Neural cell (in vitro differentiated cells): ENCODE results near the gene C2CD3. TPM values are rescaled to one million over a fixed set of nuclear protein-coding genes. Genes with fewer than 3 reads are reported as not detected.

Experiments
- H2AFZ ChIP-seq: fragments of 200-600, 300-800 bp; sonication (generic), shearing (Covaris generic); 2 replicates; pipeline ENCODE4 v1.6.0; 2014; ENCODE audit warnings: low read depth, mild to moderate bottlenecking, antibody characterized with exemption, low read length, moderate library complexity
- H3F3A ChIP-seq: fragments of 200-600 bp; shearing (Covaris generic); 2 replicates; pipeline ENCODE4 v1.6.1; 2016; ENCODE audit warnings: mild to moderate bottlenecking, moderate library complexity, mixed read lengths, antibody characterized with exemption, low read length; ENCODE audit not compliant: insufficient read depth, poor library complexity, severe bottlenecking
- H3K27ac ChIP-seq: fragments of 200-600, 300-800 bp; sonication (generic), shearing (Covaris generic); 2 replicates; pipeline ENCODE4 v1.5.1; 2014; ENCODE audit warnings: mild to moderate bottlenecking, low read length, moderate library complexity
- H3K27me3 ChIP-seq: fragments of 300-800, 200-600 bp; sonication (generic), shearing (Covaris generic); 2 replicates; pipeline ENCODE4 v1.6.0; 2014; ENCODE audit warnings: mild to moderate bottlenecking, low read depth, low read length, moderate library complexity; ENCODE audit not compliant: insufficient read depth
- H3K36me3 ChIP-seq: fragments of 300-800, 200-600 bp; sonication (generic), shearing (Covaris generic); 2 replicates; pipeline ENCODE4 v1.5.1; 2014; ENCODE audit warnings: mild to moderate bottlenecking, antibody characterized with exemption, low read length, moderate library complexity; ENCODE audit not compliant: insufficient read depth
- H3K4me2 ChIP-seq: fragments of 300-800, 200-600 bp; sonication (generic), shearing (Covaris generic); 2 replicates; pipeline ENCODE4 v1.6.0; 2014; ENCODE audit warnings: mild to moderate bottlenecking, low read length
- H3K4me3 ChIP-seq: fragments of 300-800, 200-600 bp; sonication (generic), shearing (Covaris generic); 2 replicates; pipeline ENCODE4 v1.5.1; 2014; ENCODE audit warnings: mild to moderate bottlenecking, low read length, moderate library complexity
- H3K79me2 ChIP-seq: fragments of 200-600 bp; shearing (Covaris generic); replicated peaks from 2 replicates; pipeline ENCODE4 v1.6.0; 2014; ENCODE audit warnings: mild to moderate bottlenecking, low read length, moderate library complexity; ENCODE audit not compliant: insufficient read depth
- H3K9ac ChIP-seq: fragments of 300-800, 200-600 bp; sonication (generic), shearing (Covaris generic); 2 replicates; pipeline ENCODE4 v1.6.1; 2016; ENCODE audit warnings: mild to moderate bottlenecking, low read length, mixed read lengths
- H3K9me2 ChIP-seq: fragments of 200-600 bp; shearing (Covaris generic); 2 replicates; pipeline ENCODE4 v1.6.1; 2016; ENCODE audit warnings: mild to moderate bottlenecking, low read length, mixed read lengths; ENCODE audit not compliant: insufficient read depth
- H3K9me3 ChIP-seq: fragments of 200-600, 300-800 bp; sonication (generic), shearing (Covaris generic); 2 replicates; pipeline ENCODE4 v1.6.1; 2016; ENCODE audit warnings: mild to moderate bottlenecking, mixed run types, low read length, moderate library complexity, mixed read lengths
- H4K20me1 ChIP-seq: fragments of 200-600 bp; shearing (Covaris generic); 2 replicates; pipeline ENCODE4 v1.6.1; 2016; ENCODE audit warnings: mild to moderate bottlenecking, mixed run types; ENCODE audit not compliant: insufficient read depth
- CTCF ChIP-seq: fragments of 450-650 bp; IDR thresholded peaks from 2 replicates; pipeline ENCODE4 v1.5.1; 2014; ENCODE audit warnings: antibody characterized with exemption, mild to moderate bottlenecking, moderate library complexity; ENCODE audit not compliant: poor library complexity, severe bottlenecking
- EP300 ChIP-seq: fragments of 450-650 bp; conservative IDR thresholded peaks from 2 replicates; pipeline ENCODE4 v1.6.1; 2014; ENCODE audit warnings: antibody characterized with exemption, mild to moderate bottlenecking, moderate library complexity; ENCODE audit not compliant: poor library complexity, severe bottlenecking
- EZH2 ChIP-seq: fragments of 200-600, 300-800 bp; shearing (Covaris generic), sonication (generic); IDR thresholded peaks from 2 replicates; pipeline ENCODE4 v1.6.1; 2014; ENCODE audit warnings: antibody characterized with exemption, low read length, borderline replicate concordance, mild to moderate bottlenecking; ENCODE audit not compliant: insufficient read depth, poor library complexity, severe bottlenecking
- MXI1 ChIP-seq: fragments of 450-650 bp; conservative IDR thresholded peaks from 2 replicates; pipeline ENCODE4 v1.6.1; 2014; ENCODE audit warnings: antibody characterized with exemption, mild to moderate bottlenecking; ENCODE audit not compliant: poor library complexity, severe bottlenecking
- POLR2AphosphoS5 ChIP-seq: IDR thresholded peaks from 2 replicates; pipeline ENCODE4 v1.6.1; 2012
- RAD21 ChIP-seq: fragments of 450-650 bp; conservative IDR thresholded peaks from 2 replicates; pipeline ENCODE4 v1.6.1; 2014; ENCODE audit warnings: antibody characterized with exemption, mild to moderate bottlenecking, moderate library complexity
- REST ChIP-seq: IDR thresholded peaks from 2 replicates; pipeline ENCODE4 v1.6.1; 2012; ENCODE audit warnings: borderline replicate concordance
- SMC3 ChIP-seq: fragments of 450-650 bp; conservative IDR thresholded peaks from 2 replicates; pipeline ENCODE4 v1.6.1; 2014; ENCODE audit warnings: antibody characterized with exemption, mild to moderate bottlenecking, moderate library complexity; ENCODE audit not compliant: poor library complexity
- TAF1 ChIP-seq: IDR thresholded peaks from 2 replicates; pipeline ENCODE4 v1.6.1; 2012; ENCODE audit warnings: low read depth
- polyA plus RNA-seq: library from polyadenylated mRNA; depleted of rRNA; stranded (reverse); fragments of >200 nt; gene quantifications from 2 replicates; pipeline ENCODE4 v1.2.3, GENCODE V29; 2014

The C2CD3 gene
- polyA plus RNA-seq, 1 donor from 2014 or later, result 13.2 TPM

GRCh38 chr11:74159642-74160041 is 11.2 kb downstream of the C2CD3 start:
- Histone ChIP-seq H3F3A (no peaks in the 10 kb centered on the region), H3K79me2 (peaks cover 14% of the 10 kb centered on the region), H3K4me2 (no peak overlapping the region), H3K27me3 (no peaks in the 10 kb centered on the region), H3K9me2 (no peaks in the 10 kb centered on the region), H3K4me3 (no peak overlapping the region), H4K20me1 (no peaks in the 10 kb centered on the region), H3K9me3 (no peaks in the 10 kb centered on the region), H3K9ac (no peak overlapping the region), H3K27ac (no peak overlapping the region), H2AFZ (no peak overlapping the region), H3K36me3 (peaks cover 4% of the 10 kb centered on the region)
- TF ChIP-seq REST (no peak), POLR2AphosphoS5 (no peak), TAF1 (no peak), CTCF (no peak), EZH2 (no peak), RAD21 (no peak), MXI1 (no peak), SMC3 (no peak), EP300 (no peak)

- H3K9ac ChIP-seq, result no peak overlapping the region
- H2AFZ ChIP-seq, result no peak overlapping the region
- no peak overlapping the region for H3K4me2 ChIP-seq
- no peak overlapping the region for H3K27ac ChIP-seq
- H3F3A ChIP-seq, result no peaks in the 10 kb centered on the region
- H3K9me3 ChIP-seq, result no peaks in the 10 kb centered on the region
- H3K79me2 ChIP-seq, result peaks cover 20% of the 10 kb centered on the region
- no peak overlapping the region for H3K4me3 ChIP-seq
- no peaks in the 10 kb centered on the region for H3K9me2 ChIP-seq
- TF ChIP-seq EP300 (no peak), MXI1 (no peak), EZH2 (no peak), SMC3 (no peak), RAD21 (no peak), POLR2AphosphoS5 (no peak), TAF1 (no peak), CTCF (no peak), REST (no peak)
- H3K27me3 ChIP-seq, result no peaks in the 10 kb centered on the region
- H3K36me3 ChIP-seq, result peaks cover 4% of the 10 kb centered on the region
- H4K20me1 ChIP-seq, result no peaks in the 10 kb centered on the region
These were observed 13.6 kb downstream of the C2CD3 start for GRCh38 chr11:74157169-74157568.
